ENCODE data around the gene MAPKAPK5. TPM values are rescaled to one million over a fixed set of nuclear protein-coding genes. Genes with fewer than 3 reads are reported as not detected.

Gene MAPKAPK5
- total and polyA plus RNA-seq, 10 donors, result 12.7 to 56.4 (median 43.1) TPM

DNA sequence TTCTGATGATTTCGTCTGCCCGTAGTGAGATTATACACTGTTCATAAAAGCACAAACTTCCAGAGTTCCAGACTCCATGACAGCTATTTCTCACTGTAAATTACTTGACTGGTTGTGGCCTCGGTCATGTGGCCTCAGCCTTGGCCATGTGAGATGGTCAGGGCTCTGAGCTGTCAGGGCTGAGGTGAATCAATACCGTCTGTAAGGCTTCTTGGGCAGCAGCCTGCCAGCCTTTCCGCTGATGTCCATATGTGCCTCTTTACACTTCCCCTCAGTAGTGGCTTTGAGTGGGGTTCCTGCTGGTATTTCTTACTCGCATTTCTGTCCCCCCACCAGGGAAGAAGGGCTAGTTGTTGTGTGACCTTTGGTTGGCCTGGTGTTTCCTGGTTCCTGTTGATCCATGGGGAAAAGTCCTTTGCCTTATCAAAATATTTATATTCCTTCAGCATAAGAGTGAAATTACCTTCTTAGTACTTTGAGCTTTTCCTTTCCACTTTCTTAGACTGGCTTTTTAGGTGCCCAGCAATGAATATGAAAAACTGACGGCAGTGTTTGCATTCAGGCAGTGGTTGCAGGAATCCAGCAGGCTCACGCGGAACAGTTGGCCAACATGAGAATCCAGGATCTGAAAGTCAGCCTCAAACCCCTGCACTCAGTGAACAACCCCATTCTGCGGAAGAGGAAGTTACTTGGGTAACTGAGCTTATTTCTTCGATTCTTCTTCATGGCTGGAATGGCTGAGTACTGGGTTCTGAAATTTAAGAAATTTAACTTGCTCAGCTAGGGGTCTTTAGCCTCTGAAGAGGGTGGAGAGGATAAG, 46.1 kb downstream of the MAPKAPK5 start:
- intact Hi-C loops (cut with DNase I; ENCODE audit: low total_unique reads), result no loop called here
- no peaks in the 10 kb centered on the region for H3K9me3 ChIP-seq
- H3K36me3 ChIP-seq, result peaks cover 4 to 100% (median 85%) of the 10 kb centered on the region in 6 donors
- no peak overlapping the region for H3K4me3 ChIP-seq
- TF ChIP-seq POLR2A (IDR thresholded peaks at IDR 0.05) (no peak), POLR2AphosphoS5 (IDR thresholded peaks at IDR 0.05) (no peak), CTCF (IDR thresholded peaks at IDR 0.05 in 8 of 11, conservative IDR thresholded peaks at IDR 0.05 in 3 of 11) (no peak)
- no peaks in the 10 kb centered on the region for H3K4me1 ChIP-seq
- no peaks in the 10 kb centered on the region for H3K27me3 ChIP-seq (replicated peaks in 1 of 7)
- 81 to 91% (median 84%) methylated on average over 11 of the region's 11 CpGs for WGBS, 5 donors
- DNase-seq, result no peak
- H3K27ac ChIP-seq, result peak overlapping the region in 3 of 8 donors; percentile 14 to 54 (median 34)

- Histone ChIP-seq H3K9me3 (no peaks in the 10 kb centered on the region), H3K27ac (no peak overlapping the region), H3K36me3 (peaks cover 0 to 100% (median 62%) of the 10 kb centered on the region in 6 donors), H3K27me3 (replicated peaks in 1 of 7) (no peaks in the 10 kb centered on the region), H3K4me3 (no peak overlapping the region), H3K4me1 (no peaks in the 10 kb centered on the region)
- 92 to 98% (median 97%) methylated on average over 2 of the region's 2 CpGs for WGBS, 5 donors
- no peak for DNase-seq
- intact Hi-C loops (cut with DNase I; ENCODE audit: low total_unique reads), result no loop called here
- TF ChIP-seq CTCF (IDR thresholded peaks at IDR 0.05 in 8 of 11, conservative IDR thresholded peaks at IDR 0.05 in 3 of 11) (no peak), POLR2AphosphoS5 (IDR thresholded peaks at IDR 0.05) (no peak), POLR2A (IDR thresholded peaks at IDR 0.05) (no peak)
Observed at GRCh38 chr12:111893287-111893686, 51.3 kb downstream of the MAPKAPK5 start.

GRCh38 chr12:111894556-111894955, 52.5 kb downstream of the MAPKAPK5 start:
- no peak overlapping the region for H3K4me3 ChIP-seq
- intact Hi-C loops (cut with DNase I; ENCODE audit: low total_unique reads), result no loop called here
- no peaks in the 10 kb centered on the region for H3K9me3 ChIP-seq
- DNase-seq, result no peak
- H3K36me3 ChIP-seq, result peaks cover 0 to 99% (median 56%) of the 10 kb centered on the region in 6 donors
- no peaks in the 10 kb centered on the region for H3K27me3 ChIP-seq (replicated peaks in 1 of 7)
- no peak overlapping the region for H3K27ac ChIP-seq
- WGBS, 5 donors, result 67 to 88% (median 79%) methylated on average over 5 of the region's 5 CpGs
- TF ChIP-seq POLR2AphosphoS5 (IDR thresholded peaks at IDR 0.05) (no peak), CTCF (IDR thresholded peaks at IDR 0.05 in 8 of 11, conservative IDR thresholded peaks at IDR 0.05 in 3 of 11) (no peak), POLR2A (IDR thresholded peaks at IDR 0.05) (no peak)
- no peaks in the 10 kb centered on the region for H3K4me1 ChIP-seq

DNA sequence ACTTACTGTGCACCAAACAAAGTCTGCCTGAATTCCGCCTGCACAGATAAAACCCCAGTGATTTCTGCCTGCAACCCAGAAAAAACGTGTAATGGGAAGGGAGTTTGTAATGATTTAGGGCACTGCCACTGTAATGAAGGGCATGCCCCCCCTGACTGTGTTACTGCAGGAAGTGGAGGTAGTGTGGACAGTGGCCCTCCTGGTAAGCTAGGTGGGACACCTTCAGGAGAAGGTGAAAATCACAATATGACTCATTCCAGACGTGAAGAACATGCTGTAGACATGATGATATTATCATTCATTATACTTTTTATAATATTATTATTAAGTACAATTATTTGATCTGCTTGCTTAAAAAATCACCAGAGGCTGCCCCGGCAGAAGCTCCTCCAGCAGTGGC, 59.2 kb downstream of the MAPKAPK5 start:
- intact Hi-C loops (cut with DNase I; ENCODE audit: low total_unique reads), result no loop called here
- H3K4me3 ChIP-seq, result no peak overlapping the region
- DNase-seq, result no peak
- WGBS, 5 donors, result 79 to 86% (median 80%) methylated on average over 4 of the region's 4 CpGs
- no peaks in the 10 kb centered on the region for H3K4me1 ChIP-seq
- H3K27ac ChIP-seq, result no peak overlapping the region
- peaks cover 0 to 58% (median 19%) of the 10 kb centered on the region in 6 donors for H3K36me3 ChIP-seq
- TF ChIP-seq POLR2AphosphoS5 (IDR thresholded peaks at IDR 0.05) (no peak), CTCF (IDR thresholded peaks at IDR 0.05 in 8 of 11, conservative IDR thresholded peaks at IDR 0.05 in 3 of 11) (no peak), POLR2A (IDR thresholded peaks at IDR 0.05) (no peak)
- H3K27me3 ChIP-seq (replicated peaks in 1 of 7), result no peaks in the 10 kb centered on the region
- peaks cover 0 to 6% (median under 1%) of the 10 kb centered on the region in 8 donors for H3K9me3 ChIP-seq

All from spleen (tissue), 11 donors.